GM06990 (cell line): Measurements from ENCODE around the gene GGA3.
A peak's percentile ranks its signal among the peaks of the same experiment; 100 is the strongest.

Source experiments
- DNase-seq: peaks from one replicate; pipeline ENCODE4 v3.0.0-alpha.2; 2011; ENCODE audit not compliant: insufficient read length; ENCODE audit errors: extremely low read depth
- H3K27me3 ChIP-seq: replicated peaks from 2 replicates; pipeline ENCODE4 v1.6.0; 2011; ENCODE audit warnings: low read length; ENCODE audit not compliant: control insufficient read depth, insufficient read depth
- H3K36me3 ChIP-seq: 2 replicates; pipeline ENCODE4 v1.5.1; 2011; ENCODE audit warnings: low read length; ENCODE audit not compliant: control insufficient read depth, insufficient read depth
- H3K4me3 ChIP-seq: replicated peaks from 2 replicates; pipeline ENCODE4 v1.5.1; 2011; ENCODE audit warnings: low read depth, mild to moderate bottlenecking, control low read depth, low read length
- TF ChIP-seq, protein P1 (sequence below): IDR thresholded peaks from 2 replicates; pipeline ENCODE4 v1.5.1; 2011; ENCODE audit warnings: low read length, control low read depth, mild to moderate bottlenecking, inconsistent platforms; ENCODE audit not compliant: insufficient read depth, poor library complexity, severe bottlenecking

GGA3 gene

DNA sequence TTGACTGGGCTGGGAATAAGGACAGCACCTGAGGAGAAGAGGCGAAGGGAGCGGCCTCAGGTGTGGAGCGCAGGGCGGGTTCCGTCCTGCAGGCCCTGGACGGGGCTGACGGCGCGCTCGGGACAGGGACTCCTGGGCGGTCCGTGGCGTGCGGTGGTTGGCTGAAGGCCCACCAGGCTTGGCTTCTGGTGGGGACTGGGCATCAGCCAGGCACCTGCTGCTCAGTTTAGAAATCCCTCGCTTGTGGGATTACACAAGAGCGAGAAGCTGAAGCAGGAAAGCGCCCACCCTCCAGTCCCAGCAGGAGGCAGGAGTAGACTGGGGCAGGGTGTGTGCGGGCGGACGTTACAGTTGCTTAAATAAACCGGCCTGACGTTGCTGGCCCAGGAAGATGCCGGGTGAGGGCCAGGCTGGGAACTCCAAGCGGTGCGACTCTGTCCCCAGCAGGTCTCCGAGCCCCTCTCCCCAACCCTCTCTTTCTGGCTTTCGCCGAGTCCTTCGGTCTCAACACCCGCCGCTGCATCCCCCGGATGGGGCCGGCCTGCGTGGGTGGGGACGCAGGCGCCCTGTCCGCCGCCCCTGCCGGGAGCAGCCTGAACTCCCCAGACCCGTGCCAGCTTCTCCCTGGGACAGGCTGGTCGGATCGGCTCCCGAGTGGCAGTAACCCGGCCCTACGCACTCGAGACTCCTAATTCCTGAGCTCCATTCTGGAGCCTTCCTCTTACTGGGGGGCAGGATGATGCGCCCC is 9.0 kb upstream of the GGA3 start:
- H3K27me3 ChIP-seq, result no peaks in the 10 kb centered on the region
- peak overlapping the region; percentile 89 for H3K4me3 ChIP-seq
- DNase-seq, result peak; percentile 86
- peaks cover 29% of the 10 kb centered on the region for H3K36me3 ChIP-seq
- TF ChIP-seq, protein P1, sequence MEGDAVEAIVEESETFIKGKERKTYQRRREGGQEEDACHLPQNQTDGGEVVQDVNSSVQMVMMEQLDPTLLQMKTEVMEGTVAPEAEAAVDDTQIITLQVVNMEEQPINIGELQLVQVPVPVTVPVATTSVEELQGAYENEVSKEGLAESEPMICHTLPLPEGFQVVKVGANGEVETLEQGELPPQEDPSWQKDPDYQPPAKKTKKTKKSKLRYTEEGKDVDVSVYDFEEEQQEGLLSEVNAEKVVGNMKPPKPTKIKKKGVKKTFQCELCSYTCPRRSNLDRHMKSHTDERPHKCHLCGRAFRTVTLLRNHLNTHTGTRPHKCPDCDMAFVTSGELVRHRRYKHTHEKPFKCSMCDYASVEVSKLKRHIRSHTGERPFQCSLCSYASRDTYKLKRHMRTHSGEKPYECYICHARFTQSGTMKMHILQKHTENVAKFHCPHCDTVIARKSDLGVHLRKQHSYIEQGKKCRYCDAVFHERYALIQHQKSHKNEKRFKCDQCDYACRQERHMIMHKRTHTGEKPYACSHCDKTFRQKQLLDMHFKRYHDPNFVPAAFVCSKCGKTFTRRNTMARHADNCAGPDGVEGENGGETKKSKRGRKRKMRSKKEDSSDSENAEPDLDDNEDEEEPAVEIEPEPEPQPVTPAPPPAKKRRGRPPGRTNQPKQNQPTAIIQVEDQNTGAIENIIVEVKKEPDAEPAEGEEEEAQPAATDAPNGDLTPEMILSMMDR, result peak; percentile 63

DNA sequence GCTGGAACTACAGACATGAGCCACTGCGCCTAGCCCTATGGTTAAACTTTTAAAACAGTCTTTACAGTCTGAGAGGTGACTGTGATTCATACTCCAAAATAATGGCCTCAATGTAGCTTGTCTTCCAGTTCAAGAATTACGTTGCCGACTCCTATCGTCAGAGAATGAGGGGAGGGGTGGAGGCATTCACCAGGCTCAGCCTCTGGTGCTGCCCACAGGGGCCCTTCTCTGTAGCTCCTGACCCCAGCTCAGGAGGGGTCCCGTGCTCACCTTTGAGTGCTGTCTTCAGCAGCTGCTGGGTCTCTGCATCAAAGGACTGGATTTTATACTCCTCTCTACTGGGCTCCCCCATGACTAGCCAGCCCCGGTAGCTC is 8.4 kb upstream of the GGA3 start:
- TF ChIP-seq, protein P1, result no peak
- Histone ChIP-seq H3K36me3 (peaks cover 29% of the 10 kb centered on the region), H3K27me3 (no peaks in the 10 kb centered on the region), H3K4me3 (peak overlapping the region; percentile 89)
- no peak for DNase-seq

DNA sequence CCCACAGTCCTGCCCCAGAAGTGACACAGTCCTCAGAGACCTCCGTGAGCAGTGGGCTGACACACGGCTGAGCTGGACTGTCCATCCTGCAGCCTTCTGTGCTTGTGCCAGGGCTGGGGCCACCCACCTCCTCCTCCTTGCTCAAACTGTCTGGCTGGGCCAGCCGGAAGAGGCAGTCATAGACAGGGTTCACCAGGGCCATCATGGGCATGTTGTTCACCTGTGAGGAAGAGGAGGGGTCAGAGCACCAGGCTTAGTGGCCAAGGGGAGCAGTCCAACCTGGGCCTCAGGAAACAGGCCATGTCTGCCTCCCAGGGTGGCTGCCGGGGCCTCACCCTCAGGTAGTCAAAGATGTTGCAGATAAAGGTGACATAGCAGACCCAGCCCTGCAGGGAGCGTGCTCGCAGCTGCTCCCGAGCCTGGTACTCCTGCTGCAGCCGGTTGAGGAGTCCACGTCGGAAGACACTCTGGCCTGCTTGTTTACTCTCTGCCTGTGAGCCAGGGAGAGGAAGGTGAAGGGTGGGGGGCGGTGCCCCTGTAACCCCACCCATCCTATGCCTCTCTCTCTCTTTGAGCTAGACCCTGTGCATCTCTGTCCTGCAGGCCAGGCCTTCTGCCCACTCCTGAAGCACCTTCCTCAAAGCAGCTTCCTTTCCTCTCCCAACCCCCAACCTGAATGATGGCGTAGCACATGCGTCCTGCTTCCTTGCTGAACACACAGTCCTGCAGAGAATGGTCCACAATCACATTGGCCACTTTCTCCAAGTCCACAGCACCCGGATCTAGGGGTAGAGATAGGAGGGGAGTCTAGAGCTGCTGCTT is 6.2 kb upstream of the GGA3 start:
- no peak for DNase-seq
- H3K36me3 ChIP-seq, result peaks cover 27% of the 10 kb centered on the region
- H3K27me3 ChIP-seq, result no peaks in the 10 kb centered on the region
- TF ChIP-seq, protein P1, result no peak
- no peak overlapping the region for H3K4me3 ChIP-seq

DNA sequence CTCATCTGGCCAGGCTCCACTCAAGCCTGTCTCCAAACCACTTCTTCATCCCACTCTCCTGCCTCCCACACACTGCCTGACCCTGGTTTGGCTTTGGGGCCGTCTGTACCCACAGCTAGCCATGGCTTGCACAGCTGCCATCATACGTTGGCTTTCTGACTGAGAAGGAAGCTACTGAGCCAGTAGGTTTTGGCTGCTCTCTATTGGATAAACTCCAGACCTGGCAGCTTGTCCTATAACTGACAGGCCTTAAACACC is 5.7 kb upstream of the GGA3 start:
- no peak for DNase-seq
- Histone ChIP-seq H3K36me3 (peaks cover 27% of the 10 kb centered on the region), H3K27me3 (no peaks in the 10 kb centered on the region), H3K4me3 (no peak overlapping the region)
- TF ChIP-seq, protein P1, result no peak

DNA sequence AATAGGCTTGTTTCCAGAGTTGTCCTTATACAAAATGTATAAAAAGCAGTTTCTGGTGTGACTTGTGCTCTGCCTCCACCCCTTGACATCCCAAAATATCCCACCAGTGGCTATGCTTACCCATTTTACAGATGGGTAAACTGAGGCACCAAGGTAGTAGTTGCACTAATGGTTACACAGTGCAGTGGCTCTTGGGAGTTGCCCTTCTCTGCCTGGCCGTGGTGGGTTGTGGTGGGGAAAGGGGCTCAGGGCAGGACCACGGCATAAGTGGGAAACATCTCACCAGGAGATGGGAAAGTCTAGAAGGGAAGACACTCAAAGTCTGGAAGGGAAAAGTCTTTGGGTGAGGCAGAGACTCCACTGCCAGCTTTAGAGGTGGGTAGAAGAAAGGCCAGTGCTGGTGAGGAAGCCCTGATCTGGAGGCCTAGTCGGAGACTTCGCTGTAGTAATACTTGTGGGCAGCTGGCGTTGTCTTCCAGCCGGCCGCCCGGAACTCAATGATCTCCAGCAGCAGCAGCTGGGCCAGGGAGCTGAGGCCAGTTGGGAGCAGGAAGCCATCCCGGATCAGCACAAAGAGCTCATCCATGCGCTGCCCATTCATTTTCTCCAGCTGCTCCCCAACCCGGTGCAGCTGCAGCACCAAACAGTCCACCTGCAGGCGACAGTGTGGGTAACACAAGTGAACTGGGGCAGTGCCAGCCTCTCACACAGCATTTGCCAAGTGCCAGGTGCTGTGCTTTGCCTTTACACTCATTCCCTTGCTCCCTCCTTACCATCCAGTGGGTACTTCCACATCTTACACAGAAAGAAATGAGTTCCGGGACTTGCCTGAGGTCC is 5.1 kb upstream of the GGA3 start:
- TF ChIP-seq, protein P1, result no peak
- H3K36me3 ChIP-seq, result peaks cover 27% of the 10 kb centered on the region
- H3K27me3 ChIP-seq, result no peaks in the 10 kb centered on the region
- DNase-seq, result no peak
- H3K4me3 ChIP-seq, result no peak overlapping the region
